K562 treated with DMSO at 1 percent for 24 hours (cell line): ENCODE results near the gene MBTD1. TPM values are rescaled to one million over a fixed set of nuclear protein-coding genes. Genes with fewer than 3 reads are reported as not detected.

Source experiments
- total RNA-seq: library from RNA; unstranded; fragments of 300-600 nt; gene quantifications from 2 replicates; pipeline ENCODE4 v1.2.3, GENCODE V29; 2022; ENCODE audit warnings: low read depth; ENCODE audit not compliant: insufficient read depth

The MBTD1 gene
- total RNA-seq, result 5.1 and 5.7 TPM in 2 replicates

GRCh38 chr17:51259564-51260236 is at the start of gene MBTD1:
TSS of gene MBTD1 (minus strand) at chr17:51260049. CDS start at chr17:51225161, 34,888 bp downstream.

GRCh38 chr17:51260237-51261023 is 581 bp upstream of the MBTD1 start, which contains the start of gene UTP18:
TSS of gene UTP18 (plus strand) at chr17:51260546. CDS start at chr17:51260585, 39 bp downstream.

GRCh38 chr17:51166198-51166986 is 93.5 kb downstream of the MBTD1 start, which contains the start of gene NME2:
TSS of gene NME2 (plus strand) at chr17:51166411. CDS start at chr17:51166831, 420 bp downstream.

GRCh38 chr17:51153210-51154072 is 106.4 kb downstream of the MBTD1 start, which contains the start of gene NME1:
TSS of gene NME1 (plus strand) at chr17:51153559. CDS start at chr17:51155655, 2,096 bp downstream.

Other genes with a start within 250 kb of the MBTD1 start
- 39.6 and 51.0 TPM in 2 replicates for gene SPAG9, start 139.2 kb downstream of the MBTD1 start, total RNA-seq
- gene NME1, start 106.5 kb downstream of the MBTD1 start, total RNA-seq, result 63.4 and 66.6 TPM in 2 replicates
- 868 and 956 TPM in 2 replicates for gene NME2, start 93.6 kb downstream of the MBTD1 start, total RNA-seq
- gene UTP18, start 497 bp upstream of the MBTD1 start, total RNA-seq, result 42.0 and 45.0 TPM in 2 replicates